ENCODE results near the gene SLC2A13.

SLC2A13 gene

DNA sequence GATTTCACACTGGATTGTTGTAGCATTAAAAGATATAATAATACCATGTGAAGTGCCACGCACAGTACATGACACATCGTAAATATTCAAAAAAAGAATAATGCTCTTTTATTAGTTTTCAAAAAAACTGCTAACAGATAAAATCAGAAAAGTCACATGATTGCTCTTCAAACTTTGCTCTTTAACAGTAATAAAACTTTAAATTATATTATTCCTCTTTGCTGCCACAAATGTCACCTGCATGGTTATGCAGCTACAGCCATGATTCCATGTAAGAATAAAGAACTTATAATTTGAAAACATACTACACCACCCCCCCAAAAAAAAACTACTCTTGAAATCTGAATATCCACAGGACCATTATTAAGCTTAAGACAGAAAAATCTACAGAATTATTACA, 90.0 kb downstream of the SLC2A13 start:
- Histone ChIP-seq H3K4me3 (ENCODE audit: low read length) (no peak overlapping the region), H3K9me3 (ENCODE audit: insufficient read depth, low read depth, low read length) (no peaks in the 10 kb centered on the region), H3K4me1 (ENCODE audit: insufficient read depth, low read length) (peaks cover 39% of the 10 kb centered on the region), H3K27me3 (ENCODE audit: insufficient read depth, low read length) (no peaks in the 10 kb centered on the region), H3K36me3 (ENCODE audit: insufficient read depth, low read length) (0 out of 2 replicates have a peak, but pooled peaks cover 4% of the 10 kb centered on the region), H3K27ac (ENCODE audit: low read depth, low read length) (no peak overlapping the region), H3K9ac (ENCODE audit: low read depth, low read length) (no peak overlapping the region)
- WGBS: 93% methylated on average over 2 of the region's 2 CpGs

DNA sequence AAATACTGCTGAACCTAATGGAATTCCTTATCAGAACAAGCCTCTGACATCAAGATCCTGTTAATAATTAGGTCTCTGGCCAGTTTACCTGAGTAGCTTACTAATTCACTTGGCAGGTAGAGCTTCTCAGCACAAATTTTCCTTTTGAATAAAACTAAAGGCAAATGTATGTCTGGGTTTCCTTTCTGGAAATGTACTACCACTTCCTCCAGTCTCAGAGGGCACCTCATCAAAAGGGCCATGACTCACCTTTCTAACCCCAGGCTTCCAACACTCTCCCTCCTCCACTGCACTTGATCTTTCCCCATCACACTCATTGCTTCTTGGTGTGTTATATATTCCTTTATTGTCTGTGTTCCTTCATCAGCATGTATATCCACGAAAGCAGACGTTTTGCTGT, 90.5 kb downstream of the SLC2A13 start:
- Histone ChIP-seq H3K9me3 (ENCODE audit: insufficient read depth, low read depth, low read length) (no peaks in the 10 kb centered on the region), H3K4me3 (ENCODE audit: low read length) (no peak overlapping the region), H3K4me1 (ENCODE audit: insufficient read depth, low read length) (peaks cover 35% of the 10 kb centered on the region), H3K27me3 (ENCODE audit: insufficient read depth, low read length) (no peaks in the 10 kb centered on the region), H3K9ac (ENCODE audit: low read depth, low read length) (no peak overlapping the region), H3K36me3 (ENCODE audit: insufficient read depth, low read length) (0 out of 2 replicates have a peak, but pooled peaks cover 4% of the 10 kb centered on the region), H3K27ac (ENCODE audit: low read depth, low read length) (no peak overlapping the region)
- 86% methylated on average over 2 of the region's 2 CpGs for WGBS

DNA sequence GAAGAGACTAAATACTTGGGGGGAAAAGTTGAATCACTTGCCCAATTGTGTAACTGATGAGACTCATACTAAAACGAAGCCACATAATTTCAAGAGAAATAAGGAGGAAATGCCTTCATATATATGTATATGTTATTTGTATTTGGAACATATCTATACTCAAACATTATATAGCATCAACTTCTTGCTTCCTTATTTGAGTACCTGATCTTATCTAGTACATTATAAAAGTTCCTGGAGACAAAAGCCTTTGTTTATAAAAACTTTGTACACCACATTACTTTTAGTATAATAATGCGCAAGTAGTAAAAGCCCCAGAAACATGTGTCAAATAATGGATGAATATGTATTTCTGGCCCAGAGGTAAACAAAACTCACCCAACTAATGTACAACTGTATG, 92.0 kb downstream of the SLC2A13 start:
- no peak overlapping the region for H3K27ac ChIP-seq (ENCODE audit: low read depth, low read length)
- H3K9me3 ChIP-seq (ENCODE audit: insufficient read depth, low read depth, low read length): no peaks in the 10 kb centered on the region
- WGBS: no CpG with 5 or more reads among the region's 2 CpGs
- H3K27me3 ChIP-seq (ENCODE audit: insufficient read depth, low read length): no peaks in the 10 kb centered on the region
- no peak overlapping the region for H3K9ac ChIP-seq (ENCODE audit: low read depth, low read length)
- H3K36me3 ChIP-seq (ENCODE audit: insufficient read depth, low read length): 0 out of 2 replicates have a peak, but pooled peaks cover 4% of the 10 kb centered on the region
- peaks cover 22% of the 10 kb centered on the region for H3K4me1 ChIP-seq (ENCODE audit: insufficient read depth, low read length)
- H3K4me3 ChIP-seq (ENCODE audit: low read length): no peak overlapping the region

DNA sequence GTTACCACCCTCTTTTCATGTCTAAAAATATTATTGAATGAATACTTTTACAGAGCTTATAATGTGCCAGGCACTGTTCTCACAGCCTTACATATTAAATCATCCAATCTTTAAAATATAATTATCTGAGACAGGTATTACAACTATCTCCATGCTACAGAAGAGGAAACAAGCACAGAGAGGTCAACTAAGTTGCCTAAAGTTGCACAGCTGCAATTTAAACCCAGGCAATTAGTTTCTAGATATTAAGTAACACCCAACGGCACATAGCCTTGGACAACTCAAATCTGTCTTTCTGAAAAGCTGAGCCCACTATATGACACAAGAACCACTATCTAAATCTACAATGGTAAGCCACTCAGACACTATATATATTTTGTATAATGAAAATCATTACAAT, 92.6 kb downstream of the SLC2A13 start:
- H3K4me1 ChIP-seq (ENCODE audit: insufficient read depth, low read length): peaks cover 19% of the 10 kb centered on the region
- no peak overlapping the region for H3K9ac ChIP-seq (ENCODE audit: low read depth, low read length)
- no peak overlapping the region for H3K27ac ChIP-seq (ENCODE audit: low read depth, low read length)
- no peak overlapping the region for H3K4me3 ChIP-seq (ENCODE audit: low read length)
- H3K9me3 ChIP-seq (ENCODE audit: insufficient read depth, low read depth, low read length): no peaks in the 10 kb centered on the region
- no peaks in the 10 kb centered on the region for H3K27me3 ChIP-seq (ENCODE audit: insufficient read depth, low read length)
- 91% methylated on average over 1 of the region's 1 CpG for WGBS
- H3K36me3 ChIP-seq (ENCODE audit: insufficient read depth, low read length): no peaks in the 10 kb centered on the region

DNA sequence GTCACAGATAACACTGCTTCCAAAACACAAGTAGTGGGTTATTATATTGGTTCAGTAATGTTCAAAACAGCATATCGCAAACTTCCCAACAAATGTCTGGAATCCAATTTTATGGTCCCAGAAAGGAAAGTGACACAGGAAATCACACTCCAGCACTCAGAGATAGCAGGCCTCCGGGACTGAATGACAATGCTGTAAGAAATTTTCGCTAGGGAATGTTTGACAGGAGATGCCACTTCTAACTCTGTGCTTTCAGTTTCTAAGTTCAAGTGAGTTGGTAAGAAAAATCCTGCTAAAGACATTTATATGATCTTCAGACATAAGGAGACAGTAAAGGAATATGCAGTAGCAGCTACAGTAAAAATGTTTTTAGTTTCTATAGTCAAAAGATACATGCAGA, 93.2 kb downstream of the SLC2A13 start:
- H3K27me3 ChIP-seq (ENCODE audit: insufficient read depth, low read length): no peaks in the 10 kb centered on the region
- H3K4me3 ChIP-seq (ENCODE audit: low read length): no peak overlapping the region
- H3K27ac ChIP-seq (ENCODE audit: low read depth, low read length): no peak overlapping the region
- 82% methylated on average over 3 of the region's 3 CpGs for WGBS
- H3K4me1 ChIP-seq (ENCODE audit: insufficient read depth, low read length): peaks cover 19% of the 10 kb centered on the region
- no peaks in the 10 kb centered on the region for H3K9me3 ChIP-seq (ENCODE audit: insufficient read depth, low read depth, low read length)
- H3K36me3 ChIP-seq (ENCODE audit: insufficient read depth, low read length): no peaks in the 10 kb centered on the region
- no peak overlapping the region for H3K9ac ChIP-seq (ENCODE audit: low read depth, low read length)

DNA sequence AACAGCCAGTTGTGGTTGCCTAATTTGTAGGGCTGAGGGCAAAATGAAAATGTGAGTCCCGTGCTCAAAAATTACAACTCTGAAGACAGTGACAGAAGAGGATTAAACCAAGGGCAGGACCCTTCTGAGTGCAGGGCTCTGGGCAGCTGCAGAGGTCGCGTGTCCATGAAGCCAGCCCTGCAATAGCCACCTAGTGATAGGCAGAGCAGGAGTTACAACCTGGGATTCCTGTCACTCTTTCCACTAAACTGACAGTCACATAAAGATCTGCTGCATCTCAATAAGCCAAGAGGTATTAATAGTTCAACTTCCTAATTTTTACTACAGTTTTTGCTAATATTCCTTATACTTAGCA, 94.1 kb downstream of the SLC2A13 start:
- H3K9me3 ChIP-seq (ENCODE audit: insufficient read depth, low read depth, low read length): no peaks in the 10 kb centered on the region
- H3K4me1 ChIP-seq (ENCODE audit: insufficient read depth, low read length): peaks cover 19% of the 10 kb centered on the region
- H3K4me3 ChIP-seq (ENCODE audit: low read length): no peak overlapping the region
- H3K27ac ChIP-seq (ENCODE audit: low read depth, low read length): no peak overlapping the region
- no peaks in the 10 kb centered on the region for H3K36me3 ChIP-seq (ENCODE audit: insufficient read depth, low read length)
- WGBS: 82% methylated on average over 3 of the region's 3 CpGs
- no peaks in the 10 kb centered on the region for H3K27me3 ChIP-seq (ENCODE audit: insufficient read depth, low read length)
- no peak overlapping the region for H3K9ac ChIP-seq (ENCODE audit: low read depth, low read length)

DNA sequence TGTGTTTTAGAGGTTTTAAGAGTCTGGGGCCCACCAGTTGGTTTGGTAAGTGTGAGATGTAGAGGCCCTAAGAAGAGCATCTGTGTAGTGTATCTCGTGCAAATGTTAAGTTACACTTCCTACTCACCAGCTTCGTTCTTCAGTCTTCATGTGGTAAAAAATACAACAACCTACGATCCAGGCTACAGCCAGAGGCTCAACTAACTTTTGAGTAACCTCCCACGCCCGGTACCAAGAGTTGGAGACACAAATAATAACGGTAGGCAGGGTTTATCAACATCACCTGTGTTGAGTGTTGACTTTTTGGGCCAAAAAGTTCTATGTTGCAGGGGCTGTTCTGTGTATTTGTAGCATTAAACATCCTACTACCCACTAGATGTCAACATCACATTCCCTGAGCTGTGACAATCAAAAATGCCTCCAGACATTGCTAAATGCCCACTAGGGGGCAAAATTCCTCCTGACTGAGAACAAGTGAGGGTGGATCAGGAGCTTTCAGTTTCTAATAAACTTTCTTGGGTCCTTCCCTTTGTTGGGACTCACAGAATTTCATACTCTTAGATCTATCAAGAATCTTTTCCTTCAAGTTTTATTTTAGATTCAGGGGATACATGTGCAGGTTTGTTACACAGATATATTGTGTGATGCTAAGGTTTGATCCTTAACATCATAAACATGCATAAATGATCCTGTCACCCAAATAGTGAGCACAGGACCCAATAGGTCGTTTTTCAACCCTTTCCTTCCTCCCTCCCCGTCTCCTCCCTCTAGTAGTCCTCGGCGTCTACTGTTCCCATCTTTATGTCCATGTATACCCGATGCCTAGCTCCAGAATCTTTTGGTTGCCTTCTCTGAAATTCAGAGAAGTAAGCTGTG, 94.7 kb downstream of the SLC2A13 start:
- WGBS: 77% methylated on average over 11 of the region's 11 CpGs
- Histone ChIP-seq H3K36me3 (ENCODE audit: insufficient read depth, low read length) (no peaks in the 10 kb centered on the region), H3K4me3 (ENCODE audit: low read length) (no peak overlapping the region), H3K27me3 (ENCODE audit: insufficient read depth, low read length) (no peaks in the 10 kb centered on the region), H3K9me3 (ENCODE audit: insufficient read depth, low read depth, low read length) (no peaks in the 10 kb centered on the region), H3K27ac (ENCODE audit: low read depth, low read length) (no peak overlapping the region), H3K9ac (ENCODE audit: low read depth, low read length) (no peak overlapping the region), H3K4me1 (ENCODE audit: insufficient read depth, low read length) (peaks cover 19% of the 10 kb centered on the region)

DNA sequence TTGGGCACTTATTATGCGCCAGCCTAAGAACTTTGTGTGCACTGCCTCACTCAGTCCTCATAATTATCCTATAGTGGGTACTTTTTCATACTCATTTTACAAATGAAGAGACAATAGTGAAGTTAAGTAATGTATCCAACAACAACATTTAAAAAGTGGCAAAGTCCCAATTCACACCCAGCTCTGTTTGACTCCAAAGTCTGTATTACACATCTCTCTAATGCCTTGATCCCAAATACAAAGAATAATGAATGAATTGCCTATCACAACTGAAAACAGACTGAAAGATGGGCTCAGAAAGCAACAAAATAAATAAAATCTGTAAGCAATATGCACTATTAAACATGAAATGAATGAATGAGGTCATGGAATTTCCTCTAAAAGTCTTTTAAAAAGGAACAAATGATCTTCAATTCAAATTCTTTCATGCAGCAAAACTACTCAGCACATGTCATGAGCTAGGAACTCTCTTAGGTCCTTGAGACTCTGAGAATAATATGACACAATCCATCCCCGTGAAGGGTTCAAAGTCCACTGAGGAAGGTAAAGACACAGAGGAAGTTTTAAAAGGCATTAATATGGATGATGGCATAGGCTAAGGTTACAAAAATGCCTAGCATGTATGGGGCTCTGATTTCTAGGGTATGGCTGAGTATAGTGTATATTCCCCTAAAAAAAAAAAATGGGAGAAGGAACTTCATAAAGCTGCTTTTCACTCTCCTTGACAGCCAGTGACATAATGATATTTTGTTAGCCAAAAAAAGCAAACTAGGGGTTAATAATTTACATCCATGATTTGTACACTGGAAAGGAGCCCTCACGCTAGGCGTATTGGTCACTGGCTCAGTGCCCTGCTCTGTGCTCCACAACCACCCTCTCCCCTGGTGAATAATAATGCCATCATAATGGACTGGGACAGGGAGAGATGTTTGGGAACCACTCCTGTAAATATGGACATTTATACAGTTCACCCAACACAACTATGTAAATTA, 103.4 kb downstream of the SLC2A13 start:
- H3K9ac ChIP-seq (ENCODE audit: low read depth, low read length): no peak overlapping the region
- peaks cover 24% of the 10 kb centered on the region for H3K9me3 ChIP-seq (ENCODE audit: insufficient read depth, low read depth, low read length)
- H3K36me3 ChIP-seq (ENCODE audit: insufficient read depth, low read length): no peaks in the 10 kb centered on the region
- no peak overlapping the region for H3K4me3 ChIP-seq (ENCODE audit: low read length)
- 97% methylated on average over 4 of the region's 4 CpGs for WGBS
- no peaks in the 10 kb centered on the region for H3K27me3 ChIP-seq (ENCODE audit: insufficient read depth, low read length)
- H3K27ac ChIP-seq (ENCODE audit: low read depth, low read length): no peak overlapping the region
- no peaks in the 10 kb centered on the region for H3K4me1 ChIP-seq (ENCODE audit: insufficient read depth, low read length)

DNA sequence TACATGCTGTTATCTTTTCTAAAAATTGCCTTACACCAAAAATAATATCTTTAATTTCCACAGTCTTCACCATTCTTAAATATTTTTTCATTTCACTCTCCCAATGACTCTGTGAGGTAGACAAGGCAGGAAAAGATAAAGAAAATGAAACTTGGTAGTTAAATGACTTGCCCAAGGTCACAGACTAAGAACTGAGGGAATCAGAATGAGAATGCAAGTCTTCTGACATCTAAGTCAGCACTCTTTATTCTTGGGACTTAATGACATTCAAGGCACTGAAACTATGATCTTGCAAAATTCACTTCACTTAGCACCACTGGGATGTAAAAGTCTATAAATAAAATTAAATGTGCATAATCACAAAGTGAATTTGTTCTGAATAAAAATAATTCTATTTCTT, 104.5 kb downstream of the SLC2A13 start:
- H3K36me3 ChIP-seq (ENCODE audit: insufficient read depth, low read length): no peaks in the 10 kb centered on the region
- no peak overlapping the region for H3K27ac ChIP-seq (ENCODE audit: low read depth, low read length)
- no peak overlapping the region for H3K9ac ChIP-seq (ENCODE audit: low read depth, low read length)
- no peaks in the 10 kb centered on the region for H3K27me3 ChIP-seq (ENCODE audit: insufficient read depth, low read length)
- H3K9me3 ChIP-seq (ENCODE audit: insufficient read depth, low read depth, low read length): peaks cover 24% of the 10 kb centered on the region
- no peaks in the 10 kb centered on the region for H3K4me1 ChIP-seq (ENCODE audit: insufficient read depth, low read length)
- H3K4me3 ChIP-seq (ENCODE audit: low read length): no peak overlapping the region

DNA sequence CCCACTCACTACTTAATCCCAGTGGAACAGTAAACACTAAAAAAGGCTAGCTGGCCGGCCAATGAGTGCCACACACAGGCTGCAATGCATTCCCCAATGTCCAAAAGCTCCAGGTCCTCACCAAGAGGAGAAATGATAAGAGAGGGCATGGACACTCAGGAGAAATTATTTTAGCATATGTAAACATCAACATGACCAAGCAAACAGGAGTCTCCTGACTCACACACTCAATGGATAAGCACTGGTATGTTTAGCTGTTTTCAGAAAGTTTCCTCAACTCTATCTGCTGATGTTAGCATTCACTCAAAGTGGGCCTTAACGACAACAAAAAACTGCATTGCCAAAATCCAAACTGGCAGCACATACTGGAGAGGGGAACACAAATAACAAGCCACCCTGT, 105.0 kb downstream of the SLC2A13 start:
- Histone ChIP-seq H3K27me3 (ENCODE audit: insufficient read depth, low read length) (no peaks in the 10 kb centered on the region), H3K9ac (ENCODE audit: low read depth, low read length) (no peak overlapping the region), H3K4me1 (ENCODE audit: insufficient read depth, low read length) (no peaks in the 10 kb centered on the region), H3K9me3 (ENCODE audit: insufficient read depth, low read depth, low read length) (peaks cover 24% of the 10 kb centered on the region), H3K4me3 (ENCODE audit: low read length) (no peak overlapping the region), H3K36me3 (ENCODE audit: insufficient read depth, low read length) (no peaks in the 10 kb centered on the region), H3K27ac (ENCODE audit: low read depth, low read length) (no peak overlapping the region)
- WGBS: 93% methylated on average over 2 of the region's 2 CpGs

DNA sequence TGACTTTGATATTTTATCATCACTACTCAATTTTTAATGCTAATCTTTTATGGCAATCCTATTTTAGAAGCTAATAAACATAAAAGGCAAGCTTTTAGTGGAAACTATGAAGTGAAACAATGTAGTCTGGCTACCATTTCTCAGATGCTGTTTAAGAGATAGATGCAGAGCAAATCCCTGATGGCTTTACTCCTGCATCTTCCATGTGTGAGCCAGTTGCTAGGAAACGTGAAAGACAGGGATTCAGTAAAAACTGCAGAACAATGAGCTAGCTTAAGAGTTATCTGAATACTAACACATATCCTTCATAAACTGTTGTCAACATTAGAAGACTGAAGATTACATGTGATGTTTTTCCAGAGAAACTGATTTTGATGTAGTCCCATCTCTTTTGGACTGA, 112.6 kb downstream of the SLC2A13 start:
- Histone ChIP-seq H3K4me1 (ENCODE audit: insufficient read depth, low read length) (peaks cover 10% of the 10 kb centered on the region; the same call in 1 of the 2 replicates), H3K27ac (ENCODE audit: low read depth, low read length) (no peak overlapping the region), H3K9me3 (ENCODE audit: insufficient read depth, low read depth, low read length) (peaks cover 7% of the 10 kb centered on the region), H3K27me3 (ENCODE audit: insufficient read depth, low read length) (no peaks in the 10 kb centered on the region), H3K36me3 (ENCODE audit: insufficient read depth, low read length) (no peaks in the 10 kb centered on the region), H3K4me3 (ENCODE audit: low read length) (no peak overlapping the region), H3K9ac (ENCODE audit: low read depth, low read length) (no peak overlapping the region)
- 93% methylated on average over 1 of the region's 1 CpG for WGBS
